DOHH2 (cell line): ENCODE results near the gene MYD88.

Source experiments
- CTCF ChIP-seq: fragments of 200-600 bp; sonication (generic); IDR thresholded peaks from one replicate; pipeline ENCODE4 v1.5.1; 2014; ENCODE audit warnings: antibody characterized with exemption, mild to moderate bottlenecking, low read depth, low read length; ENCODE audit not compliant: poor library complexity, severe bottlenecking
- EZH2phosphoT487 ChIP-seq: fragments of 200-600 bp; sonication (generic); IDR thresholded peaks from 2 replicates; pipeline ENCODE4 v1.6.1; 2017; ENCODE audit warnings: borderline replicate concordance, mild to moderate bottlenecking, antibody characterized with exemption, low read length, moderate library complexity, mixed read lengths

GRCh38 chr3:38143511-38143910 is 5.0 kb downstream of the MYD88 start:
- no peak for TF ChIP-seq CTCF
- no peak for TF ChIP-seq EZH2phosphoT487
